Left hindlimb (tissue), 1 donor: ENCODE measurements around the gene KLF1.
"Not testable (repeated sequence)": the region's sequence is repeated elsewhere in the genome, so short reads cannot be mapped to it uniquely, and the experiment has no call there.

Source experiments
- DNase-seq: peaks from one replicate; pipeline ENCODE4 v3.0.0-alpha.2; 2018

The KLF1 gene

DNA sequence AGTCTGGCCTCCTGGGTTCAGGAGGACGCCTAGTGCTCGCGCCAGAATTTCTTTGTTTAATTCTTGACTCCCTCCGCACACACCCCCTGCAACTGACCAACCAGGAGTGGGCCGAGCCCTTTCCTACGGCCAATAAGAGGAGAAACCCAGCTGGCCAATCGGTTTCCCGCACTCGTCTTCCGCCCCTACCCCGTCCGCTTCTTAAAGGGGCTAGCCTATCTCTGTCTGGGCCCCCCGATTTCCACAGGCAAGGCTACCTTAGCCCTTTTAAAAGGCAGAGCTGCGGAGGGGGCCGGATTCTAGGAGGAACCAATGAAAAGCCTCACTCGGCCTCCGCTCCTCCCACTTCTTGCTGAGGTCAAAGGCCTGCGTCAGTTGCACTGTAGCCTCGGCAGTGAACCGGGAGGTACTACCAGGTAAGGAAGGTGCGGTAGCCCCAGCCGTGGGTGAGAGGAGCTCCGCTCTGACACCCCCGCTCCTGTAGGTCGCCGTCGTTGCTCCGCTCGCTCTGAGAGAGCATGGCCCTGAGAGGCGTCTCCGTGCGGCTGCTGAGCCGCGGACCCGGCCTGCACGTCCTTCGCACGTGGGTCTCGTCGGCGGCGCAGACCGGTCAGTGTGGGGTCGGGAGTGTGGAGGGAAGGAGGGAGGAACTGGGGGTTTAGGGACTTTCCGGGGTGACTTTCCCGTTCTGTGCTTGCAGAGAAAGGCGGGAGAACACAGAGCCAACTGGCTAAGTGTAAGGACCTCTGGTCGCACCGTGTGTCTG is 4.0 kb upstream of the KLF1 start, which contains the start of gene GCDH:
GCDH (plus strand) TSS at position 374 of the 766 bp plus-strand sequence; CDS start at position 519, 145 bp downstream.
- DNase-seq: peak; percentile 98

DNA sequence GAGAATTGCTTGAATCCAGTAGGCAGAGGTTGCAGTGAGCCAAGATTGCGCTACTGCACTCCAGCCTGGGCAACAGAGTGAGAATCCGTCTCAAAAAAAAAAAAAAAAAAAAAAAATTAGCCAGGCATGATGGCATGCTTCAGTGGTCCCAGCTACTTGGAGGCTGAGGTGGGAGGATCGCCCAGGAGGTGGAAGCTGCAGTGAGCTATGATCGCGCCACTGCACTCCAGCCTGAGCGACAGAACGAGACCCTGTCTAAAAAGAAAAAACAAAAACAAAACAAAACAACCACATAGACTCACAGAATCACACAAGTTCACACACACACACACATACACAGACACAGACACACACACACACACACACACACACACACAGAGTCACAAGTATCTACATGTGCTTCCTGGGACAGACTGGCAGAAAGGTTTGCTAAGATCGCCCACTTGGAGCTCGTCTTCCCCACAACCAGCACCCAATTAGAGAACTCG is 3.3 kb upstream of the KLF1 start:
- DNase-seq: not testable (repeated sequence)

DNA sequence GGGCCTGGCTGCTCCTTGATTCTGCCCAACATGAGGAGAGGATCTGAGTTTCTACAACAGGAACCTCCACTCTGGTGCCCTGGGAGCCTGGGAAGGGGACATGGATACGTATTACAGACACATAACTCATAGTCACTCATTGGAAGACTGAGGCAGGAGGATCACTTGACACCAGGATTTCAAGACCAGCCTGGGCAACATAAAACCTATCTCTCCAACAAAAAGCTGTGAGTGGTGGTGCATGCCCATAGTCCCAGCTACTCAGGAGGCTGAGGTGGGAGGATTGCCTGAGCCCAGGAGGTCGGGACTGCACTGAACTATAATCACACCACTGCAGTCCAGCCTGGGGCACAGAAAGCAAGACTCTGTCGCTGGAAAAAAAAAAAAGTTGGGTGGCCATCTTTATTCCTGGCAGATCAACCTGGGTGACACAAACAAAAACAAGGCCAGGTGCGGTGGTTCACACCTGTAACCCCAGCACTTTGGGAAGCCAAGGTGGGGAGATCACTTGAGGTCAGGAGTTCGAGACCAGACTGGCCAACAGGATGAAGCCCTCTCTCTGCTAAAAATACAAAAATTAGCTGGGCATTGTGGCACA is 1.1 kb upstream of the KLF1 start:
- no peak for DNase-seq

DNA sequence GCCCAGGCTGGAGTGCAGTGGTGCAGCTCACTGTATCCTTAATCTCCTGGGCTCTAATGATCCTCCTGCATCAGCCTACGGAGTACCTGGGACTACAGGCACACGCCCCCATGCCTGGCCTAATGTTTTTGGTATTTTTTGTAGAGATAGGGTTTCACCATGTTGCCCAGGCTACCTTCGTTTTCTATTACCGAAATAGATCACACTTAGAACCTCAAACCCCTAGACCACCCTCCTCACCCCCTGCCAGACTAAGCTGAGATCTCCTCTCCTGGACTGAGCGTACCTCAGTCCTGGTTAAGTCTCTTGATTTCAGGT is 391 bp downstream of the KLF1 start:
- DNase-seq: no peak

DNA sequence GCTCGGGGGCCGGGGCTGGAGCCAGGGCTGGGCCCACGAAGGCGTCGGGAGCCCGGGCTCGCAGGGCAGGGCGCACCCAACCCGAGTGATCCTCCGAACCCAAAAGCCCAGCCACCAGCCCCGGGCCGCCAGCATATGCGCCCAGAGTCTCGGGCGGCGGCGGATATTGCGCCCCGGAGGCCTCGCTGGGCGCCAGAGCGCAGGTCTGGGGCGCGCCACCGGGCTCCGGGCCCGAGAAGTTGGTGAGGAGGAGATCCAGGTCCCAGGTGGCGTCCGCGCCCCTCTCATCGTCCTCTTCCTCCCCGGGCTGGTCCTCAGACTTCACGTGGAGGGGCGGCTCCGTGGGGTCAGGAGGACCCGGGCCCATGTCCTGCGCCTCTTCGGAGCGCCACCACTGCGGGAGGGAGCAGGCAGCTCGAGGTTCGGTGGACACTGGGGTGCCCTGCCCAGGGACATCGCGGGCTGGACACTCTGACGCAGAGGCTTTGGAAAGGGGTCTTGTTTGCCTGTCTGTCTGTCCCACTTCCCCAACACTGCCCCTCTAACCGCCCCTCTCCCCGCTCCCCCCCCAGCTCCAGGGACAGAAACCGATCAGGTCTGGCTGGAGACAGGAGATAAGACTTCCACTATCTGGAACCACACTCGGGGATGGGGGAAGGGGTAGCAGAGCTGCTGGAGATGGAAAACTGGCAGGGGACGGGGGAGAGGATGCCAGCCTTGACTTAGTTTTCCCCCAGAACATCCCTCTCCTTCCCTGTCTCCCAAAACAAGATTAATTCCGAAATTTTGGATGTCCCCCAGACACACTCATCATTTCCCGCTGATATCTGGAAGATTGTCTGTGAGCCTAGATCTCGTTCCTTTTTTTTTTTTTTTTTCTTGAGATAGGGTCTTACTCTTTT is 1.0 kb downstream of the KLF1 start:
- no peak for DNase-seq

DNA sequence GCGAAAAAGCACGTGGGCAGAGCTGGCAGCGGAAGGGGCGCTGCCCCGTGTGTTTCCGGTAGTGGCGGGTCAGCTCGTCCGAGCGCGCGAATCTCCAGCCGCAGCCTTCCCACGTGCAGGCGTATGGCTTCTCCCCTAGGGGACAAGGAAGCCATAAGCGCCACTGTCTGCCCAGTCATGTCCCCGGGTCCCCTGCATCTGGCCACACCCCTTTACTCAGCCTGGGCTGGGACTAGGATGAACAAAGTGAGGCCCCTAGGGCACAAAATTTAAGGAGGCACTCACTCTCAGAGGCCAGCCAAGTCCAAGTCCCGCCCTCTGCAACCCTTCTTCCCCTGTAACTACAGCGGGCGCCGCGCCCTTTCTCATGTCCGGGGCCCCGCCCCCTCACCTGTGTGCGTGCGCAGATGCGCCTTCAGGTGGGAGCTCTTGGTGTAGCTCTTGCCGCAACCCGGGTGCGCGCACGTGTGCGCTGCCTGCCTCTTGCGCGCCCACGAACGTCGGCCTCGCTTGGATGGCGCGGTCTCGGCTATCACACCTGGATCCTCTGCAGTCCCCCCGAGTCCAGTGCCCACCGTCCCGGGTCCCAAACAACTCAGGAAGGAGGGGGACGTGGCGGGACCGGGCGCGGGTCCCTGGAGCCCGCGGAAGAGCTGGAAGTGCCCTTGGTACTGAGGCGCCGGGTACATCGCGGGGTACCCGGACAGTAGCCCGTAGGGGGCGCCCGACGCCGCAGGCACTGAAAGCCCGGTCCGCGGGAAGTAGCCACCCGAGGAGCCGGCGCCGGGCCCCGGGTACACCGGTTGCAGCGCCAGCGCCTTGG is 1.9 kb downstream of the KLF1 start:
- no peak for DNase-seq

DNA sequence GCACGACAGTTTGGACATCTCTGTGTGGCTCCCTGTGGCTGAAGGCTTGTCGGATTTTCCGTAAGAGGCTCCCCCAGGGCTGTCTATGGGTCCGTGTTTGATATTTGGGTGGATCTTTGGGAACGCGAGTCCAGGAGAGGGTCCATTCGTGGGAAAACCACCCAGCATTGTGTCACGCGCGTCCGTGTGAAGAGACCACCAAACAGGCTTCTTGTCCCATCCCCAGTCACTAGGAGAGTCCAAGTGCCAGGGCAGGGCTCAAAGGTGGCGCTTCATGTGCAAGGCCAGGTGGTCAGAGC is 2.4 kb downstream of the KLF1 start:
- DNase-seq: no peak

DNA sequence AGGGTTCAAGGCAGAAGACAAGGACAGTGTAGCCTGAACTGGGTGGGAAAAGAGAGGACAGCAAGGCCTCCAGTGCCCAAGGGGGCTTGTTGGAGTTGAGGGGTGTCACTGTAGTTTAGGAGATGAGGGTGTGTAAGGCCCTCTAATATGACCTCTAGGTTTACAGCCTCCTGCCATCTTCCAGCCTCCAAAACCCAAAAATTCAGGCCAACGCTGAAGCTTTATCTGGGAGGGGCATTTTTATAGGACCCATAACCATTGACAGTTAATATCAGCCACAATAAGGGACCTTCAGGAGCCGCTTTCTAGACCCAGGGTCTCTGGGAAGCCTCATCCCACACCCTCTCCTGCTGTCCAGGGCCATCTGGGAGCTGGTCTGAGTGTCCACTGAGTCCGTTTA is 2.8 kb downstream of the KLF1 start:
- no peak for DNase-seq

DNA sequence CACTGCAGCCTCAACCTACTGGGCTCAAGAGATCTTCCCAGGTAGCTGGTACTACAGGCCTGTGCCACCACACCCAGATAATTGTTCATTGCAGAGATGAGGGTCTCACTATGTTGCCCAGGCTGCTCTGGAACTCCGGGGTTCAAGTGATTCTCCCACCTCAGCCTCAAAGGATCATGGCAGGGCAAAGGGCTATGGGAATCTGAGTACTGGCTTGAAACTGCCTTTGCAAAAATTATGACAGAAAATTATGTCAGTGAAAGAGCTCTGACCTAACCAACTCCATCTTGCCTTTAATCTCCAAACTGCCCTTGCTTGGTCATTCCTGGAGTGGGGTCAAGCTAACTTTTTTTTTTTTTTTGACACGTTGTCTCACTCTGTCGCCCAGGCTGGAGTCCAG is 4.4 kb downstream of the KLF1 start:
- DNase-seq: no peak

DNA sequence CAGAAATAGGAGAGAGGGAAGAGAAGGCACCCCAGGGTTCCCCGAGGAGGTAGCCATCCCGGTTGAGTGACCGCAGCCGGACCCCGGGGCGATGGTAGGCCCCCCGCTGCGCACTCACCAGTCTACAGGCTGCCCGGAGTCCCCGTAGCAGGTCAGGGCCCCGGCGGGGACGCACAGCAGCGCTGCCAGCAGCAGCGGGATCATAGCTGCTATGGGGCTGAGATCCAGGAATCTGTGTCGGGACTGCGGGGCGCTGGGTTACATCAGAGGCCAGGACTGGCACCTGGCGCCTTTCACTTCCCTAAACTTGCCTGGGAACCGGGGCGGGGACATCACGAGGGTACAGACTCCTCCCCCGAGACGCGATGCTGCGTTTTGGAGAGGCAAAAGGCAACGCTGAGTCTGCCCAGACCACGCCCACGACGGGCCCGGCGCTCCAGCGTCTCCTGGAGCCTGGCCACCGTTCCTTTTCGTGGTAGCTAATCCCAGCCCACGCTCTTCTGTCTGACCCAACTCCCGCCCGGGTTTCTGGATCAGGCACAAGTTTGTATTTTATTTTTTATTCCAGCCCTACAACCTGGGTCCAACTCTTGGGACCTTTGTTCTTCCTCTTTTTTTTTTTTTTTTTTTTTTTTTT is 5.7 kb downstream of the KLF1 start, which contains the start of gene DNASE2:
DNASE2 (minus strand) TSS at position 278 of the 637 bp plus-strand sequence; CDS start at position 204, 74 bp downstream.
- peak; percentile 93 for DNase-seq

DNA sequence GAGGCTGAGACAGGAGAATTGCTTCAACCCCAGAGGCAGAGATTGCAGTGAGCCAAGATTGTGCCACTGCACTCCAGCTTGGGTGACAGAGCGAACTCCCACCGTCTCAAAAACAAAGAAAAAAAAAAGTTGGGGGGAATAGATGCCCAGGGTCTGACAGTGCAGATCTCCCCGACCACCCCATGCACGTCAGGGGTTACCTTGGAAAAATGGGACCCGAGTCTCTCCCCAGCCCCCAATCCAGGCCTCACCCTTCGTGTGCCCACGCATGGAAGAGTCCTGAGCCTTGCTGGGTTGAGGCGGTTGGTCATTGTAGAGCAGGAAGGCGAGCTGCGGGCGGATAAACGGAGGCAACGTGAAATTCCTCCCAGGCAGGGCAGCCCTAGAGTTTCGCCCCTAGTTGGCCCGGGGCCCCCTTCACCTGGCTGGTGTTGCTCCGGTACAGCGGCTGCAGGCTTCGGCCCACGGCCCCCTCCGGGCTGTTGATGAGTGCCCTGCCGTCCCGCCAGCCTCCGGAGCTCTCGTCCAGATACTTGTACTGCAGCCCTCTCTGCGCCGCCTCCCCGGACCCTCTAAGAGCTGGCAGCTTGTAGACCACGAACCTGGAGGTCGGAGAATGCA is 6.3 kb downstream of the KLF1 start:
- no peak for DNase-seq

DNA sequence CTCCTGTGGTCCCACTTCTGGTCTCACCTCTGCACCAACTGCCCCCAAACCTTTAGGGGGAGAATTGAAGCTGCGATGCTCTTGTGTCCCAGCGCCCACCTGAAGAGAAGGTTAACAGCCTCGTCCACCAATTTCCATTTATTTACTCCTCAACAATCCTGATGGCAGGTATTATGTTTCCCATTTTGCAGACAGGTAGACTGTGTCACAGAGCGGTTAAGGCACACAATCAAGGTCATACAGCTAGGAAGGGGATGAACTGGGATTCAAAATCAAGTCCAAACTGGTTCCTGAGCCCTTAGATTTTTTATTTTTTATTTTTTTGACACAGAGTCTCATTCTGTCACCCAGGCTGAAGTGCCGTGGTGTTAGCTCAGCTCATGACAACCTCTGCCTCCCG is 11.9 kb downstream of the KLF1 start:
- DNase-seq: no peak

DNA sequence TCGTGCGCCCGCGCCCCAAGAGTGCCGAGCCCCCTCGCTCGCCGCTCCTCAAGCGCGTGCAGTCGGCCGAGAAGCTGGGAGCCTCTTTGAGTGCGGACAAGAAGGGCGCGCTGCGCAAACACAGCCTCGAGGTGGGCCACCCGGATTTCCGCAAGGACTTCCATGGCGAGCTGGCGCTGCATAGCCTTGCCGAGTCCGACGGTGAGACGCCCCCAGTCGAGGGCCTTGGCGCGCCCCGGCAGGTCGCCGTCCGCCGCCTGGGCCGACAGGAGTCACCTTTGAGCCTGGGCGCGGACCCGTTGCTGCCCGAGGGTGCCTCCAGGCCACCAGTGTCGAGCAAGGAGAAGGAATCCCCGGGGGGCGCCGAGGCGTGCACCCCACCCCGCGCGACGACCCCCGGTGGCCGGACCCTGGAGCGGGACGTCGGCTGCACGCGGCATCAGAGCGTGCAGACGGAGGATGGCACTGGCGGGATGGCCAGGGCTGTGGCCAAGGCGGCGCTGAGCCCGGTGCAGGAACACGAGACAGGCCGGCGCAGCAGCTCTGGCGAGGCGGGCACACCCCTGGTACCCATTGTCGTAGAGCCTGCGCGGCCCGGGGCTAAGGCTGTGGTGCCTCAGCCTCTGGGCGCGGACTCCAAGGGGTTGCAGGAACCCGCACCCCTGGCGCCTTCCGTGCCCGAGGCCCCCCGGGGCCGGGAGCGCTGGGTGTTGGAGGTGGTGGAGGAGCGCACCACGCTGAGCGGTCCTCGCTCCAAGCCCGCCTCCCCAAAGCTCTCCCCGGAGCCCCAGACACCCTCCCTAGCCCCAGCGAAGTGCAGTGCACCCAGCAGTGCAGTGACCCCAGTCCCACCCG is 12.9 kb downstream of the KLF1 start:
- DNase-seq: no peak

DNA sequence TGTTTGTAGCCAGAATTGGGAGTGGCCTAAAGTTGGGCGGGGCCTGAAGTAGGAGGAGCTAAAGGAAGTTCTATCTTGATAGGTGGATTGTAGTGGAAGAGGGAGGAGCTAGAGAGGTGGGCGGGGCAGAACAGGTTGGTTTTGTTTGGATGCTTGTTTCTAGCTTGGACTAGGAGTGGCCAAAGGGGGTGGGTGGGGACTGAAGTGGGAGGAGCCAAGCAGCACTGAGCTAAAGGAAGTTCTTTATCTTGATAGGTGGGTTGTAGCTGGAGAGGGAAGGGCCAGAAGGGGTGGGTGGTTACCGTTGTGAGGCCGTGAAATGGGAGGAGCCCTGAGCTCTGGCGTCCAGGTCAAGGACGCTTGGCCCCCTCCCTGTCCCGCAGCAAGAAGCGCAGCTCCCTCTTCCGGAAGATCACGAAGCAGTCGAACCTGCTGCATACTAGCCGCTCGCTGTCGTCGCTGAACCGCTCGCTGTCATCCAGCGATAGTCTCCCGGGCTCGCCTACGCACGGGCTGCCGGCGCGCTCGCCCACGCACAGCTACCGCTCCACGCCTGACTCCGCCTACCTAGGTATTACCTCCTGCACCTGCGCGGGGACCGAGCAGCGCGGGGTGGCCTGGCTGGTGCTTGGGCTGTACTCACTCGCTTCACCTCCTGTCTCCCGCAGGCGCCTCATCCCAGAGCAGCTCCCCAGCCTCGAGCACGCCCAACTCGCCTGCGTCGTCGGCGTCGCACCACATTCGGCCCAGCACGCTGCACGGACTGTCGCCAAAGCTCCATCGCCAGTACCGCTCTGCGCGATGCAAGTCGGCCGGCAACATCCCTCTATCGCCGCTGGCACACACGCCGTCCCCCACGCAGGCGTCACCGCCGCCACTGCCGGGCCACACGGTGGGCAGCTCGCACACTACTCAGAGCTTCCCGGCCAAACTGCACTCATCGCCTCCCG is 13.8 kb downstream of the KLF1 start:
- no peak for DNase-seq

DNA sequence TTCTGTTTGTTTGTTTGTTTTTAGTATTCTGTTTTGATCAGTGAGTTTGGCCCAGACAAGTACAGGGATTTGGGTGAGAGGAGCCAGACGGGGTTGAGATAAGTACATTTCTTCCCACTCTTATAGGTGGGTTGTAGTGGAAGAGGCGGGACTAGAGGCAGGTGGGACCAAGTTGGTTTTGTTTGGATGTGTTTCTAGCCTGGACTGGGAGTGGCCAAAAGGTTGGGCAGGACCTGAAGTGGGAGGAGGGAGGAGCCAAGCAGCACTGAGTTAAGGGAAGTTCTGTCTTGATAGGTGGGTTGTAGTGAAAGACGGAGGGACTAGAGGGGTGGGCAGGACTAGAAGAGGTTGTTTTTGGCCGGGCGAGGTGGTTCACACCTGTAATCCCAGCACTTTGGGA is 14.7 kb downstream of the KLF1 start:
- no peak for DNase-seq

DNA sequence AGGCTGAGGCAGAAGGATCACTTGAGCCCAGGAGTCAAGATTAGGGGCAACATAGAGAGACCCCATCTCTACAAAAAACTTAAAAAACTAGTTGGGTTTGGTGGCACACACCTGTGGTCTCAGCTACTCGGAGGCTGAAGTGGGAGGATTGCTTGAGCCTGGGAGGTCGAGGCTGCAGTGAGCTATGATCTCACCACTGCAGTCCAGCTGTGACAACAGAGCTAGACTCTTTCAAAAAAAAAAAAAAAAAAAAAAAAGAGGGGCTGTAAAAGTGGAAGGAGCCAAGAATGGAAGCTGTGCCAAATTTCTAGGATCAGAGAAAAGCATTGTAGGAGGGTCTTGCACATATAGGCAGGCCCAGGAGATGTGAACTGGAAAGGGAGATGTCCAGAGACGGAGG is 15.3 kb downstream of the KLF1 start:
- DNase-seq: no peak

DNA sequence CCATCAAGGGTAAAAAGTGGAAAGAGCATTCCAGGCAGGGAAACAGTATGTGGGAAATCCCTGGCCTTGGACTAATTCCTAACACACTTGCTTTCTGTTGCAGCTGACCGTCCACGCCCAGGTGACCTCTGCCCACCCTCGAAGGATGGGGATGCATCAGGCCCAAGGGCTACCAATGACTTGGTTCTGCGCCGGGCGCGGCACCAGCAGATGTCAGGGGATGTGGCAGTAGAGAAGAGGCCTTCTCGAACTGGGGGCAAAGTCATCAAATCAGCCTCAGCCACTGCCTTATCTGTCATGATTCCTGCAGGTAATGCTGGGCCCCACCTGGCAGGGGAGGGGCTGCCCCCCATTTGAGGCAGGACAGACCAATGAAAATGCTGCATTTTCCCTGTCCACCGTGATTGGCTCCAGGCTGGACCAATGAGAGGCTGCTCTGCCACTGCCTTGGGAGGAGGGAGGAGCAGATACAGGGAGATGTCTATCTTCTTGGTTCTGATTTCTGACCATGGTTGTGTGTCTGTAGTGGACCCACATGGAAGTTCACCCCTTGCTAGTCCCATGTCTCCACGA is 18.4 kb downstream of the KLF1 start:
- no peak for DNase-seq

DNA sequence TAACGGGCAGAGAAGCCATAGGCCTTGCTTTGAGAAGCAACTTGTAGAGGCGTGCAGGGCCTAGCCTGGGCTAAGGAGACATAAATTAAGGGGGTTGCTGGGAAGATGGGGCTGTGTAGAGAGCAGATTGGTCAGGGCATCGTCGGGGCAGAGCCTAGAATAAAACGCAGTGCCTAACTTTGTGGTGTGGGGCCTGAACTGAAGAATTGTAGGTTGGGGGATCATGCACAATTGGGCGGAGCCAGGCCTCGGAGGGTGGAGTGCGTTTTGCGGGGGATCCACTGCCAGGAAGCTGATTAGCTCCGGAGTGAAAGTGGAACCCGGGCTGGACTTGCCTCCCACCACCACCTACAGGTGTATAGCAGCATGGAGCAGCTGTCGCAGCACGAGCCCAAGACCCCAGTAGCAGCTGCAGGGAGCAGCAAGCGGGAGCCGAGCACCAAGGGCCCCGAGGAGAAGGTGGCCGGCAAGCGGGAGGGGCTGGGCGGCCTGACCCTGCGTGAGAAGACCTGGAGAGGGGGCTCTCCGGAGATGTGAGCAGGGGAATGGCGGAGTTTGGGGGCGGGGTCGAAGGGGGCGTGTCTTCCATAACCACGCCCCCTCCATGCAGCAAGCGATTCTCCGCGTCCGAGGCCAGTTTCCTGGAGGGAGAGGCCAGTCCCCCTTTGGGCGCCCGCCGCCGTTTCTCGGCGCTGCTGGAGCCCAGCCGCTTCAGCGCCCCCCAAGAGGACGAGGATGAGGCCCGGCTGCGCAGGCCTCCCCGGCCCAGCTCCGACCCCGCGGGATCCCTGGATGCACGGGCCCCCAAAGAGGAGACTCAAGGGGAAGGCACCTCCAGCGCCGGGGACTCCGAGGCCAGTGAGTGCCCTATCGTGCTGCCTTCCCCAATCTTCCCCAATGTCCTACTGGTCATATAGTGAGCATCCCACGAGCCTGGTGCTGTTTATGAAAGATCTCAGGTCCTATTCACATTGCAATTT is 19.6 kb downstream of the KLF1 start:
- peak; percentile 85 for DNase-seq
